Subcutaneous abdominal adipose tissue (tissue), 5 donors: ENCODE results near the gene SORBS2.
A peak's percentile ranks its signal among the peaks of the same experiment; 100 is the strongest.

Experiments used
- H3K27ac ChIP-seq: one replicate; pipeline ENCODE4 v1.7.0; 2013; ENCODE audit warnings: low read depth, mild to moderate bottlenecking, inconsistent platforms, low read length, moderate library complexity
- H3K27me3 ChIP-seq, 5 donors: one replicate each; pipeline ENCODE4 v1.7.0; 2013; ENCODE audit warnings: low read length in 5 of 5, inconsistent platforms in 1 of 5; ENCODE audit not compliant: control insufficient read depth in 5 of 5, insufficient read depth in 4 of 5
- H3K36me3 ChIP-seq, 5 donors: one replicate each; pipeline ENCODE4 v1.7.0; 2013; ENCODE audit warnings: low read length in 5 of 5; ENCODE audit not compliant: control insufficient read depth in 5 of 5, insufficient read depth in 5 of 5
- H3K4me1 ChIP-seq, 5 donors: one replicate each; pipeline ENCODE4 v1.7.0; 2013; ENCODE audit warnings: low read length in 5 of 5, mild to moderate bottlenecking in 3 of 5, moderate library complexity in 1 of 5; ENCODE audit not compliant: control insufficient read depth in 5 of 5, insufficient read depth in 5 of 5
- H3K4me3 ChIP-seq, 5 donors: one replicate each; pipeline ENCODE4 v1.7.0; 2013; ENCODE audit warnings: low read length in 5 of 5, low read depth in 1 of 5
- H3K9ac ChIP-seq, 5 donors: one replicate each; pipeline ENCODE4 v1.7.0; 2013; ENCODE audit warnings: low read length in 5 of 5, mild to moderate bottlenecking in 4 of 5, moderate library complexity in 3 of 5
- H3K9me3 ChIP-seq, 5 donors: one replicate each; pipeline ENCODE4 v1.7.0; 2013; ENCODE audit warnings: low read length in 5 of 5; ENCODE audit not compliant: control insufficient read depth in 5 of 5
- donor health status: healthy.
- donor health status: healthy.
- donor health status: healthy.
- donor health status: healthy.
- donor health status: healthy.

Gene SORBS2

GRCh38 chr4:185592438-185592837, 219.6 kb downstream of the SORBS2 start:
- peaks cover 0 to 7% (median 6%) of the 10 kb centered on the region in 5 donors for H3K27me3 ChIP-seq
- peaks cover 0 to 12% (median 7%) of the 10 kb centered on the region in 5 donors for H3K4me1 ChIP-seq
- no peaks in the 10 kb centered on the region for H3K36me3 ChIP-seq
- no peak overlapping the region for H3K27ac ChIP-seq
- H3K9me3 ChIP-seq: no peaks in the 10 kb centered on the region
- H3K9ac ChIP-seq: no peak overlapping the region
- no peak overlapping the region for H3K4me3 ChIP-seq

GRCh38 chr4:185591679-185592141, 220.3 kb downstream of the SORBS2 start:
- no peak overlapping the region for H3K9ac ChIP-seq
- H3K9me3 ChIP-seq: no peaks in the 10 kb centered on the region
- no peak overlapping the region for H3K27ac ChIP-seq
- H3K4me3 ChIP-seq: no peak overlapping the region
- peaks cover 0 to 11% (median 7%) of the 10 kb centered on the region in 5 donors for H3K27me3 ChIP-seq
- peaks cover 0 to 2% (median 0%) of the 10 kb centered on the region in 5 donors for H3K36me3 ChIP-seq
- H3K4me1 ChIP-seq: peaks cover 0 to 14% (median 8%) of the 10 kb centered on the region in 5 donors

- no peak overlapping the region for H3K27ac ChIP-seq
Observed at GRCh38 chr4:185590982-185591381, 221.0 kb downstream of the SORBS2 start.

GRCh38 chr4:185589067-185589836, 222.7 kb downstream of the SORBS2 start:
- H3K9ac ChIP-seq: no peak overlapping the region
- H3K4me3 ChIP-seq: no peak overlapping the region
- no peak overlapping the region for H3K27ac ChIP-seq
- peaks cover 0 to 14% (median 8%) of the 10 kb centered on the region in 5 donors for H3K4me1 ChIP-seq
- peaks cover 0 to 11% (median 7%) of the 10 kb centered on the region in 5 donors for H3K27me3 ChIP-seq
- no peaks in the 10 kb centered on the region for H3K9me3 ChIP-seq
- H3K36me3 ChIP-seq: peaks cover 0 to 2% (median 0%) of the 10 kb centered on the region in 5 donors

More at GRCh38 chr4:185590982-185591381, 221.0 kb downstream of the SORBS2 start:
- Histone ChIP-seq H3K4me3 (no peak overlapping the region), H3K9me3 (no peaks in the 10 kb centered on the region), H3K27me3 (peaks cover 0 to 11% (median 7%) of the 10 kb centered on the region in 5 donors), H3K4me1 (peaks cover 0 to 14% (median 8%) of the 10 kb centered on the region in 5 donors), H3K36me3 (peaks cover 0 to 2% (median 0%) of the 10 kb centered on the region in 5 donors), H3K9ac (no peak overlapping the region)

GRCh38 chr4:185587427-185588161, 224.4 kb downstream of the SORBS2 start:
- Histone ChIP-seq H3K27me3 (peaks cover 0 to 11% (median 6%) of the 10 kb centered on the region in 5 donors), H3K36me3 (peaks cover 0 to 2% (median 0%) of the 10 kb centered on the region in 5 donors), H3K9ac (peak overlapping the region in 1 of 5 donors; percentile 30), H3K4me1 (peaks cover 0 to 14% (median 8%) of the 10 kb centered on the region in 5 donors), H3K27ac (no peak overlapping the region), H3K4me3 (peak overlapping the region in 4 of 5 donors; percentile 40 to 66 (median 47)), H3K9me3 (no peaks in the 10 kb centered on the region)

GRCh38 chr4:185587030-185587426, 225.0 kb downstream of the SORBS2 start:
- H3K4me1 ChIP-seq: peaks cover 0 to 14% (median 8%) of the 10 kb centered on the region in 5 donors
- H3K27ac ChIP-seq: no peak overlapping the region
- no peak overlapping the region for H3K9ac ChIP-seq
- H3K9me3 ChIP-seq: no peaks in the 10 kb centered on the region
- peaks cover 0 to 2% (median 0%) of the 10 kb centered on the region in 5 donors for H3K36me3 ChIP-seq
- H3K4me3 ChIP-seq: peak overlapping the region in 3 of 5 donors; percentile 40 to 51 (median 43)
- H3K27me3 ChIP-seq: peaks cover 0 to 11% (median 6%) of the 10 kb centered on the region in 5 donors

GRCh38 chr4:185585211-185585610, 226.8 kb downstream of the SORBS2 start:
- Histone ChIP-seq H3K27me3 (peaks cover 0 to 15% (median 6%) of the 10 kb centered on the region in 5 donors), H3K36me3 (peaks cover 0 to 2% (median 0%) of the 10 kb centered on the region in 5 donors), H3K9ac (no peak overlapping the region), H3K4me3 (no peak overlapping the region), H3K27ac (no peak overlapping the region), H3K9me3 (no peaks in the 10 kb centered on the region), H3K4me1 (peaks cover 0 to 8% (median 7%) of the 10 kb centered on the region in 5 donors)

GRCh38 chr4:185583813-185584212, 228.2 kb downstream of the SORBS2 start:
- H3K9me3 ChIP-seq: peaks cover 0 to 2% (median 0%) of the 10 kb centered on the region in 5 donors
- no peak overlapping the region for H3K4me3 ChIP-seq
- peaks cover 0 to 8% (median 7%) of the 10 kb centered on the region in 5 donors for H3K4me1 ChIP-seq
- H3K27ac ChIP-seq: no peak overlapping the region
- no peak overlapping the region for H3K9ac ChIP-seq
- H3K27me3 ChIP-seq: peaks cover 0 to 15% (median 6%) of the 10 kb centered on the region in 5 donors
- peaks cover 0 to 2% (median 0%) of the 10 kb centered on the region in 5 donors for H3K36me3 ChIP-seq

GRCh38 chr4:185582651-185583400, 229.2 kb downstream of the SORBS2 start:
- H3K4me1 ChIP-seq: peaks cover 0 to 7% (median 5%) of the 10 kb centered on the region in 5 donors
- no peak overlapping the region for H3K9ac ChIP-seq
- H3K27me3 ChIP-seq: peaks cover 0 to 13% (median 5%) of the 10 kb centered on the region in 5 donors
- H3K36me3 ChIP-seq: peaks cover 0 to 2% (median 0%) of the 10 kb centered on the region in 5 donors
- H3K9me3 ChIP-seq: peaks cover 0 to 2% (median 0%) of the 10 kb centered on the region in 5 donors
- H3K4me3 ChIP-seq: no peak overlapping the region
- H3K27ac ChIP-seq: no peak overlapping the region
